HG03571 (cell line): Measurements from ENCODE around the gene BCL2.

ENCODE experiments used
- ATAC-seq: cut with Tn5 transposase; IDR thresholded peaks from one replicate; pipeline ENCODE4 v1.9.1; 2021; ENCODE audit not compliant: unreplicated experiment

The BCL2 gene

GRCh38 chr18:63187223-63187574, 132.4 kb downstream of the BCL2 start:
- ATAC-seq: no peak

- ATAC-seq: no peak
These were observed 132.9 kb downstream of the BCL2 start for GRCh38 chr18:63186520-63187222.

GRCh38 chr18:63185984-63186383, 133.6 kb downstream of the BCL2 start:
- no peak for ATAC-seq

DNA sequence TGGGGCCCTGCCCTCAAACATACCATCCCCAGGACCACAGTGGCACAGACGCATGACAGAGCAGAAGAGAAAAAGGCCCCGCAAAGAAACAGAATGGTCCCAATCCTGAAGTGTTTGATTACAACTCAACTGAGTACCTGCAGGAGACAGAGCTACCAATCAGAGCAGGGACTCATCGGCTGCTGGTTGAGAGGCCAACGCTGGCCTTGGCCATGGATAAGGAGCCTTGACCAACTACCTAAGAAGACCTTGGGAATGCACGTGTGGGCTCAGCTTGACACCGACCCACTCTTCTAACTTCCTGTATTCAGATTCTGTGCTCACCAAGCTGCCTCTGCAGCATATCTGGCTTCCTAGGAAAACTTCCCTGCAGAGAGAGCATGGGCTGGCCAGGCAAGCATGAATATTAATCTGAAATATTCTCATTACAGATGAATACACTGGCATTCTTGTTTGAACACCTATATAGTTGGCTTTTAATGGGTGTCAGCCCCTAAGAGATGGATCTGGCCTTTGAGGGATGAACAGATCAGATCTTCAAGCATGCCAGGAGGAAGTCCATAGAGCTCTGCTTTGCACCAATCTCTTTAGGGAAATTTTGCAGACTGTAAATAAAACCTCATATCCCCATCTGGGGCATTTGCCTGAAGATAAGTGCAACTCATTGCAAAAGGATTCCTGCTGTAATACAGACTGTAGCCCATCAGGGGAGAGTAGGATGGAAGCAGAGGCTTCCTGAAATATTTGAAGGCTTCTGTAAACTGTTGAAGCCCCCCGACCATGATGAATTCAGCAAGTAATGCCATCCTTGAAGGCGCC, 135.4 kb downstream of the BCL2 start:
- no peak for ATAC-seq

GRCh38 chr18:63183378-63183777, 136.2 kb downstream of the BCL2 start:
- ATAC-seq: no peak

GRCh38 chr18:63182861-63183260, 136.7 kb downstream of the BCL2 start:
- ATAC-seq: no peak

- no peak for ATAC-seq
These were observed 137.2 kb downstream of the BCL2 start for GRCh38 chr18:63182310-63182772.

- no peak for ATAC-seq
These were observed 137.8 kb downstream of the BCL2 start for GRCh38 chr18:63181706-63182309.

DNA sequence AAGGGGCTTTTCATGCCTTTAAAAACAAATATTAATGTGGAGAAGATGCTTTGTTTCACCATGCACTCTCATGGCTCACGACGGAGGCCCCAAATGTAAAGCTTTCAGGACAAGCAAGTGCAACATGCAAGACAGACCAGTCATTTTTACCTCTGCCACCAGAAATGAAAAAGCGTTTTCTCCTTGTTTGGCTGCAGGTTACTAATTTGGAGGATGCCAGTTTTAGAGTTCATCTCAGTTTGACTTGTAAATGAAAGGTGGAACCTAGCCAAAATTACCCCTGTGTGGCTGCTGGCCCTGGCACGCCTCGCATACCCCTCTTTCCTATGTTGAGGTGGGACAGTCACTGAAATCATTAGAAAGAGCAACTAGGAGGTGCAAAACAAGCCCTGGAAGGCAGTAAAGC, 138.6 kb downstream of the BCL2 start:
- no peak for ATAC-seq

DNA sequence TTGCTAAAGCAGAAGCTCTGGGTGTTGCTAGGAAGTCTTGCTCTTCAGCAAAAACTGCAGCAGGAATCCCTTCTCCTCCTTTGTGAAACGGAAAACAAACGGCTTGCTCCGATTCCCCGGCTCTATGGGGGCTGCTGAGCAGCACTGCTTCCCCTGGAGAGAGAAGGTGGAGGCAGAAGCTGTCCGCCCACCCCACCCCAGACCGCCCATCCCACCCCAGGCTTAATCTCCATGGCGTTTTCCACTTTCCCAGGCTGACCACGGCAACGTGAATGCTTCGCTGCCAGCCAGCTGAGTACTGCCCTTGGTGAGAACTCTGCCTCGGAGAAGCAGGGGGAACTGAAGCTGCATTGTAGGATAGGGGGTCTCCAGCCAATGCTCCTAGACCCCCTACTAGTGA, 139.2 kb downstream of the BCL2 start:
- ATAC-seq: no peak

DNA sequence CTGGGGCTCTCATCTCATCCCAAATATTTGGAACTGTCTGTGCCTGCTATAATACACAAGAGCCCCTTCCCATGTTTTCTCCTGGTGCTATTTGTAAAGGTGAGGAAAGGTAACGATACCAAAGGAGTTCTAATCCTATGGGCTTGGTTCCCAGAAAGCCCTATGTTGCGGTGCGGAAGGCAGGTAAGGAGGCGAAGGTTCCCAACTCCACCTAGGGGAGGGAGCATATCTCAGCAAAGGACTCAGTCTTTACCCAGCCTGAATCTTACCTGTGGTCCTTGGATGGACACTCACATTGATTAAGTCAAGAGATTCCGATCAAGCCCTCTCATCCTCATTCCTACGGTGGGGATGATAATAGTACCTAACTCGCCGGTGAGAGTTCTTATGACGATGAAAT, 140.1 kb downstream of the BCL2 start:
- no peak for ATAC-seq

GRCh38 chr18:63178971-63179370, 140.6 kb downstream of the BCL2 start:
- no peak for ATAC-seq

GRCh38 chr18:63177919-63178821, 141.4 kb downstream of the BCL2 start:
- no peak for ATAC-seq

- no peak for ATAC-seq
These were observed 142.3 kb downstream of the BCL2 start for GRCh38 chr18:63177259-63177658.

GRCh38 chr18:63175264-63175663, 144.3 kb downstream of the BCL2 start:
- no peak for ATAC-seq

- ATAC-seq: no peak
These were observed 145.6 kb downstream of the BCL2 start for GRCh38 chr18:63173983-63174382.

- ATAC-seq: no peak
These were observed 149.7 kb downstream of the BCL2 start for GRCh38 chr18:63169853-63170252.

DNA sequence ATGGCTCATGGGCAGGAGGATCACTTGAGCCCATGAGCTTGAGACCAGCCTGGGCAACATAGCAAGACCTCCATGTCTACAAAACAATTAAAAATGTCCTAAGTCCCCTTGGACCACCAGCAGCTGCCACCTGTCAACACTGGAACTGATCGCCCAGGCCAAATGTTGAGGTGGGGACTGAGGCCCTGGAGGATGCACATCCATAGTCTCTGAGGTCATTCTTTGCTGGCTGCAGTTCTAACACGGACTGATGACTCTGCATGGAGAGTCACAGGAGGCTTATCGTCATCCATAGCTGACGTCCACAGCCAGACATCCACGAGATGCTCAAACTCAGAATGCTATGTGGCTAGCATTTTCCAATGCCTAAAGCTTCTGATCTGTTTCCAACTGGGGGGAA, 151.3 kb downstream of the BCL2 start:
- no peak for ATAC-seq

- no peak for ATAC-seq
These were observed 153.4 kb downstream of the BCL2 start for GRCh38 chr18:63166142-63166541.

- no peak for ATAC-seq
These were observed 155.2 kb downstream of the BCL2 start for GRCh38 chr18:63164396-63164795.
